AG10803 (cell line): ENCODE results near the gene CRIP3.

Experiments used
- DNase-seq: peaks from one replicate; pipeline ENCODE4 v3.0.0; 2010; ENCODE audit warnings: low read depth
- H3K4me3 ChIP-seq: 2 replicates; pipeline ENCODE4 v1.5.1; 2011; ENCODE audit warnings: mild to moderate bottlenecking, low read length, control low read depth
- TF ChIP-seq, protein P1 (sequence below): conservative IDR thresholded peaks from 2 replicates; pipeline ENCODE4 v1.5.1; 2011; ENCODE audit warnings: mild to moderate bottlenecking, low read length, control low read depth, inconsistent platforms

The CRIP3 gene

DNA sequence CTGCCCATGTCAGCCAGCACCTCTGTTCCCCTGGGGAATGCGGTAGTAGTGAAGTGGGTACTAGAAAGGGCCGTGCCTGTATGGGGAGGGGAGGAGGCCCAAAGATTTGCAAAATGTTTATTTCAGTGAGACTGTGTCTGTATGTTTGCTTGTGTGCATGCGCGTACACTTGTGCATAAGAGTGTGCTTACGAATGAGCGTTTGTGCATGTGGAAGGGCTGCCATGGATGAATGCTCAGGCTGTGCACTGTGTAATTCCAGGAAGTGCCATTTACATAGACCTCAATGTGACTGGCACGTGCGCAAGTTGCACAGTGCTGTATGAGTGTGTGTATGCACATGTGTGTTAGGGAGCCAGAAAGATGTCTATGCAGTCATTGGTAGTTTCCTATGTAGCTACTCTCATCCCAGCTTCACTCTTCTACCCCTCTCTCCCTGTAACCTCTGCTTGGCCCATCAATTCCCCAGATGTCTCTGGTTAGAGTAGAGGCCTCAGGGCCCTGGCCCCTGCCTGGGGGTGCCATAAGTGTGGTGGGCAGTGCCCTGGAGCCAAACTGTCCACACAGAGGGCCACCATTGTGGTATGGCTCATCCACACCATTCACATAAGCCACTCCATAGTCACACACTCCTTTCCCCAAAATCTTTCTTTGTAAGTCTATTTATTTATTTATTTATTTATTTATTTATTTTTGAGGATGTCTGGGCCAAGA lies 37.4 kb downstream of the CRIP3 start:
- TF ChIP-seq, protein P1, sequence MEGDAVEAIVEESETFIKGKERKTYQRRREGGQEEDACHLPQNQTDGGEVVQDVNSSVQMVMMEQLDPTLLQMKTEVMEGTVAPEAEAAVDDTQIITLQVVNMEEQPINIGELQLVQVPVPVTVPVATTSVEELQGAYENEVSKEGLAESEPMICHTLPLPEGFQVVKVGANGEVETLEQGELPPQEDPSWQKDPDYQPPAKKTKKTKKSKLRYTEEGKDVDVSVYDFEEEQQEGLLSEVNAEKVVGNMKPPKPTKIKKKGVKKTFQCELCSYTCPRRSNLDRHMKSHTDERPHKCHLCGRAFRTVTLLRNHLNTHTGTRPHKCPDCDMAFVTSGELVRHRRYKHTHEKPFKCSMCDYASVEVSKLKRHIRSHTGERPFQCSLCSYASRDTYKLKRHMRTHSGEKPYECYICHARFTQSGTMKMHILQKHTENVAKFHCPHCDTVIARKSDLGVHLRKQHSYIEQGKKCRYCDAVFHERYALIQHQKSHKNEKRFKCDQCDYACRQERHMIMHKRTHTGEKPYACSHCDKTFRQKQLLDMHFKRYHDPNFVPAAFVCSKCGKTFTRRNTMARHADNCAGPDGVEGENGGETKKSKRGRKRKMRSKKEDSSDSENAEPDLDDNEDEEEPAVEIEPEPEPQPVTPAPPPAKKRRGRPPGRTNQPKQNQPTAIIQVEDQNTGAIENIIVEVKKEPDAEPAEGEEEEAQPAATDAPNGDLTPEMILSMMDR = no peak
- DNase-seq = no peak
- no peak overlapping the region for H3K4me3 ChIP-seq

- TF ChIP-seq, protein P1 = no peak
- DNase-seq = no peak
Measured at GRCh38 chr6:43269273-43270007, 39.2 kb downstream of the CRIP3 start.

GRCh38 chr6:43268782-43269272 lies 39.8 kb downstream of the CRIP3 start:
- no peak overlapping the region for H3K4me3 ChIP-seq
- TF ChIP-seq, protein P1 = no peak
- DNase-seq = no peak

More at GRCh38 chr6:43269273-43270007, 39.2 kb downstream of the CRIP3 start:
- peak overlapping the region; percentile 42 for H3K4me3 ChIP-seq

- H3K4me3 ChIP-seq = no peak overlapping the region
- TF ChIP-seq, protein P1 = no peak
- no peak for DNase-seq
Measured at GRCh38 chr6:43268355-43268700, 40.3 kb downstream of the CRIP3 start.

- DNase-seq = no peak
- H3K4me3 ChIP-seq = no peak overlapping the region
- TF ChIP-seq, protein P1 = no peak
Measured at GRCh38 chr6:43267619-43268354, 40.8 kb downstream of the CRIP3 start.

GRCh38 chr6:43265564-43265963 lies 43.1 kb downstream of the CRIP3 start:
- H3K4me3 ChIP-seq = no peak overlapping the region
- TF ChIP-seq, protein P1 = no peak
- DNase-seq = no peak
